ENCODE data around the gene C3AR1.
A peak's percentile ranks its signal among the peaks of the same experiment; 100 is the strongest.

Gene C3AR1

GRCh38 chr12:8038659-8039114 is 27.5 kb downstream of the C3AR1 start:
- H3K4ac ChIP-seq (ENCODE audit: low read depth in 1 of 2, low read length in 2 of 2), result peak overlapping the region in 1 of 2 experiments; percentile 19
- H3K36me3 ChIP-seq (ENCODE audit: control insufficient read depth in 1 of 2, insufficient read depth in 2 of 2, low read depth in 1 of 2, low read length in 2 of 2), result peaks cover 22 to 47% of the 10 kb centered on the region in 2 experiments
- WGBS, result 14% methylated on average over 13 of the region's 13 CpGs

GRCh38 chr12:8037947-8038346 is 28.2 kb downstream of the C3AR1 start:
- H3K27ac ChIP-seq (ENCODE audit: low read length, poor library complexity, severe bottlenecking), result no peak overlapping the region
- no peak overlapping the region for H2BK15ac ChIP-seq (ENCODE audit: low read depth, poor library complexity, severe bottlenecking)
- no peak for DNase-seq
- H2AFZ ChIP-seq (ENCODE audit: low read depth, low read length), result no peak overlapping the region
- no peak overlapping the region for H3K23ac ChIP-seq (ENCODE audit: low read length in 2 of 2)
- no peaks in the 10 kb centered on the region for H3K27me3 ChIP-seq (ENCODE audit: control insufficient read depth in 1 of 2, insufficient read depth in 1 of 2, low read length in 2 of 2)
- no peak overlapping the region for H4K8ac ChIP-seq (ENCODE audit: low read length)
- H3K36me3 ChIP-seq (ENCODE audit: control insufficient read depth in 1 of 2, insufficient read depth in 2 of 2, low read depth in 1 of 2, low read length in 2 of 2), result peaks cover 17 to 40% of the 10 kb centered on the region in 2 experiments
- H2BK12ac ChIP-seq (ENCODE audit: low read length in 2 of 2), result peak overlapping the region in 1 of 2 experiments; percentile 40
- H2BK5ac ChIP-seq (ENCODE audit: low read depth, low read length, poor library complexity, severe bottlenecking), result no peak overlapping the region
- no peak overlapping the region for H2BK120ac ChIP-seq (ENCODE audit: low read depth, low read length)
- H3K4me1 ChIP-seq (ENCODE audit: control insufficient read depth, insufficient read depth, low read depth, low read length), result peaks cover 22% of the 10 kb centered on the region
- H3K4me3 ChIP-seq (ENCODE audit: insufficient read depth in 1 of 2, low read depth in 1 of 2, low read length in 2 of 2), result peak overlapping the region in 1 of 2 experiments; percentile 67
- H3K9ac ChIP-seq (ENCODE audit: low read length), result no peak overlapping the region
- H3K14ac ChIP-seq (ENCODE audit: low read length in 2 of 2), result no peak overlapping the region
- no peaks in the 10 kb centered on the region for H3K9me3 ChIP-seq (ENCODE audit: control insufficient read depth, low read length)
- peaks cover 33% of the 10 kb centered on the region for H3K79me1 ChIP-seq (replicated peaks; ENCODE audit: low read length, poor library complexity, severe bottlenecking)
- WGBS, result 77% methylated on average over 5 of the region's 6 CpGs
- H2AK5ac ChIP-seq (ENCODE audit: low read length, severe bottlenecking), result no peak overlapping the region
- H3K4ac ChIP-seq (ENCODE audit: low read depth in 1 of 2, low read length in 2 of 2), result no peak overlapping the region
- H3K4me2 ChIP-seq (ENCODE audit: low read length, poor library complexity, severe bottlenecking), result no peak overlapping the region
- H4K91ac ChIP-seq (ENCODE audit: low read length), result no peak overlapping the region
- H3K18ac ChIP-seq (ENCODE audit: low read depth in 1 of 2, low read length in 2 of 2), result no peak overlapping the region

More at GRCh38 chr12:8038659-8039114, 27.5 kb downstream of the C3AR1 start:
- peaks cover 17% of the 10 kb centered on the region for H3K4me1 ChIP-seq (ENCODE audit: control insufficient read depth, insufficient read depth, low read depth, low read length)
- H3K4me2 ChIP-seq (ENCODE audit: low read length, poor library complexity, severe bottlenecking), result peak overlapping the region; percentile 45
- peak overlapping the region; percentile 23 for H2AFZ ChIP-seq (ENCODE audit: low read depth, low read length)
- peak overlapping the region in 1 of 2 experiments; percentile 90 for H3K23ac ChIP-seq (ENCODE audit: low read length in 2 of 2)
- no peak overlapping the region for H2BK120ac ChIP-seq (ENCODE audit: low read depth, low read length)
- DNase-seq, result peak; percentile 85
- no peak overlapping the region for H2BK5ac ChIP-seq (ENCODE audit: low read depth, low read length, poor library complexity, severe bottlenecking)
- no peak overlapping the region for H2BK12ac ChIP-seq (ENCODE audit: low read length in 2 of 2)
- H3K14ac ChIP-seq (ENCODE audit: low read length in 2 of 2), result peak overlapping the region in 1 of 2 experiments; percentile 89
- H3K18ac ChIP-seq (ENCODE audit: low read depth in 1 of 2, low read length in 2 of 2), result peak overlapping the region in 1 of 2 experiments; percentile 76
- H3K9ac ChIP-seq (ENCODE audit: low read length), result peak overlapping the region; percentile 65
- no peaks in the 10 kb centered on the region for H3K9me3 ChIP-seq (ENCODE audit: control insufficient read depth, low read length)
- H3K27ac ChIP-seq (ENCODE audit: low read length, poor library complexity, severe bottlenecking), result peak overlapping the region; percentile 19
- H4K8ac ChIP-seq (ENCODE audit: low read length), result peak overlapping the region; percentile 1
- H2AK5ac ChIP-seq (ENCODE audit: low read length, severe bottlenecking), result no peak overlapping the region
- no peak overlapping the region for H2BK15ac ChIP-seq (ENCODE audit: low read depth, poor library complexity, severe bottlenecking)
- H3K79me1 ChIP-seq (replicated peaks; ENCODE audit: low read length, poor library complexity, severe bottlenecking), result peaks cover 26% of the 10 kb centered on the region
- no peak overlapping the region for H4K91ac ChIP-seq (ENCODE audit: low read length)
- no peaks in the 10 kb centered on the region for H3K27me3 ChIP-seq (ENCODE audit: control insufficient read depth in 1 of 2, insufficient read depth in 1 of 2, low read length in 2 of 2)
- peak overlapping the region in 1 of 2 experiments; percentile 67 for H3K4me3 ChIP-seq (ENCODE audit: insufficient read depth in 1 of 2, low read depth in 1 of 2, low read length in 2 of 2)

GRCh38 chr12:8037046-8037663 is 29.0 kb downstream of the C3AR1 start:
- WGBS, result 27% methylated on average over 5 of the region's 6 CpGs
- Histone ChIP-seq H3K4me3 (ENCODE audit: insufficient read depth in 1 of 2, low read depth in 1 of 2, low read length in 2 of 2) (no peak overlapping the region), H3K27me3 (ENCODE audit: control insufficient read depth in 1 of 2, insufficient read depth in 1 of 2, low read length in 2 of 2) (no peaks in the 10 kb centered on the region), H4K91ac (ENCODE audit: low read length) (no peak overlapping the region), H3K4me1 (ENCODE audit: control insufficient read depth, insufficient read depth, low read depth, low read length) (peaks cover 22% of the 10 kb centered on the region), H2BK15ac (ENCODE audit: low read depth, poor library complexity, severe bottlenecking) (no peak overlapping the region), H3K18ac (ENCODE audit: low read depth in 1 of 2, low read length in 2 of 2) (no peak overlapping the region), H2BK5ac (ENCODE audit: low read depth, low read length, poor library complexity, severe bottlenecking) (no peak overlapping the region), H3K9ac (ENCODE audit: low read length) (no peak overlapping the region), H2BK12ac (ENCODE audit: low read length in 2 of 2) (no peak overlapping the region), H3K79me1 (replicated peaks; ENCODE audit: low read length, poor library complexity, severe bottlenecking) (peaks cover 34% of the 10 kb centered on the region), H2AFZ (ENCODE audit: low read depth, low read length) (no peak overlapping the region), H3K4ac (ENCODE audit: low read depth in 1 of 2, low read length in 2 of 2) (no peak overlapping the region), H3K14ac (ENCODE audit: low read length in 2 of 2) (no peak overlapping the region), H4K8ac (ENCODE audit: low read length) (no peak overlapping the region), H3K27ac (ENCODE audit: low read length, poor library complexity, severe bottlenecking) (no peak overlapping the region), H3K36me3 (ENCODE audit: control insufficient read depth in 1 of 2, insufficient read depth in 2 of 2, low read depth in 1 of 2, low read length in 2 of 2) (peaks cover 12 to 33% of the 10 kb centered on the region in 2 experiments), H3K23ac (ENCODE audit: low read length in 2 of 2) (no peak overlapping the region), H2AK5ac (ENCODE audit: low read length, severe bottlenecking) (no peak overlapping the region), H2BK120ac (ENCODE audit: low read depth, low read length) (no peak overlapping the region), H3K4me2 (ENCODE audit: low read length, poor library complexity, severe bottlenecking) (no peak overlapping the region), H3K9me3 (ENCODE audit: control insufficient read depth, low read length) (no peaks in the 10 kb centered on the region)
- no peak for DNase-seq

GRCh38 chr12:8036346-8036745 is 29.8 kb downstream of the C3AR1 start:
- Histone ChIP-seq H3K27me3 (ENCODE audit: control insufficient read depth in 1 of 2, insufficient read depth in 1 of 2, low read length in 2 of 2) (no peaks in the 10 kb centered on the region), H3K4me1 (ENCODE audit: control insufficient read depth, insufficient read depth, low read depth, low read length) (peaks cover 24% of the 10 kb centered on the region), H3K27ac (ENCODE audit: low read length, poor library complexity, severe bottlenecking) (no peak overlapping the region), H3K79me1 (replicated peaks; ENCODE audit: low read length, poor library complexity, severe bottlenecking) (peaks cover 31% of the 10 kb centered on the region), H3K18ac (ENCODE audit: low read depth in 1 of 2, low read length in 2 of 2) (no peak overlapping the region), H3K4me2 (ENCODE audit: low read length, poor library complexity, severe bottlenecking) (no peak overlapping the region), H2BK5ac (ENCODE audit: low read depth, low read length, poor library complexity, severe bottlenecking) (no peak overlapping the region), H3K4me3 (ENCODE audit: insufficient read depth in 1 of 2, low read depth in 1 of 2, low read length in 2 of 2) (no peak overlapping the region), H3K9ac (ENCODE audit: low read length) (peak overlapping the region; percentile 96), H3K36me3 (ENCODE audit: control insufficient read depth in 1 of 2, insufficient read depth in 2 of 2, low read depth in 1 of 2, low read length in 2 of 2) (peaks cover 6 to 25% of the 10 kb centered on the region in 2 experiments), H2BK12ac (ENCODE audit: low read length in 2 of 2) (no peak overlapping the region), H2BK15ac (ENCODE audit: low read depth, poor library complexity, severe bottlenecking) (no peak overlapping the region), H4K91ac (ENCODE audit: low read length) (no peak overlapping the region), H2BK120ac (ENCODE audit: low read depth, low read length) (no peak overlapping the region), H4K8ac (ENCODE audit: low read length) (no peak overlapping the region), H3K23ac (ENCODE audit: low read length in 2 of 2) (no peak overlapping the region), H3K9me3 (ENCODE audit: control insufficient read depth, low read length) (no peaks in the 10 kb centered on the region), H3K14ac (ENCODE audit: low read length in 2 of 2) (no peak overlapping the region), H2AK5ac (ENCODE audit: low read length, severe bottlenecking) (no peak overlapping the region), H3K4ac (ENCODE audit: low read depth in 1 of 2, low read length in 2 of 2) (no peak overlapping the region), H2AFZ (ENCODE audit: low read depth, low read length) (no peak overlapping the region)
- WGBS, result 82% methylated on average over 7 of the region's 8 CpGs
- DNase-seq, result no peak
